A673 (cell line): ENCODE measurements around the gene TSPAN19. TPM values are rescaled to one million over a fixed set of nuclear protein-coding genes. Genes with fewer than 3 reads are reported as not detected.

ENCODE experiments used
- BruUV-seq: library from RNA; stranded (reverse); fragments of 400-500 nt; replicated peaks from 2 replicates; lab custom pipeline; 2021; lab: Mats Ljungman, UMichigan
- CTCF ChIA-PET: fragments of 300-600 bp; sonication (Branson Sonifier 250); formaldehyde crosslinking; loops from one replicate; lab custom pipeline; 2022; ENCODE audit warnings: antibody characterized with exemption; lab: Charles Lee
- POLR2A ChIA-PET: fragments of 300-600 bp; sonication (Branson Sonifier 250); formaldehyde crosslinking; loops from one replicate; lab custom pipeline; 2022; ENCODE audit warnings: antibody characterized with exemption; ENCODE audit not compliant: low non-redundant PET; lab: Charles Lee
- DNase-seq: peaks from one replicate; pipeline ENCODE4 v3.0.0-alpha.2; 2015; ENCODE audit warnings: low spot score
- H3K27ac ChIP-seq: fragments of 200-600 bp; sonication (generic); 2 replicates; pipeline ENCODE4 v1.5.1; 2016; ENCODE audit warnings: mixed run types, low read depth, mild to moderate bottlenecking, mixed read lengths, antibody characterized with exemption, low read length; ENCODE audit not compliant: poor library complexity, severe bottlenecking
- H3K27me3 ChIP-seq: fragments of 200-600 bp; sonication (generic); replicated peaks from 2 replicates; pipeline ENCODE4 v1.6.1; 2017; ENCODE audit warnings: mixed run types, low read depth, mild to moderate bottlenecking, mixed read lengths, antibody characterized with exemption, low read length; ENCODE audit not compliant: insufficient read depth, poor library complexity
- H3K36me3 ChIP-seq: fragments of 200-600 bp; sonication (generic); 2 replicates; pipeline ENCODE4 v1.6.1; 2016; ENCODE audit warnings: mixed run types, mild to moderate bottlenecking, mixed read lengths, antibody characterized with exemption, low read length; ENCODE audit not compliant: insufficient read depth, poor library complexity, severe bottlenecking
- H3K4me1 ChIP-seq: fragments of 200-600 bp; sonication (generic); 2 replicates; pipeline ENCODE4 v1.6.1; 2017; ENCODE audit warnings: mixed run types, mild to moderate bottlenecking, mixed read lengths, antibody characterized with exemption, low read length; ENCODE audit not compliant: insufficient read depth, poor library complexity, severe bottlenecking
- H3K4me3 ChIP-seq: fragments of 200-600 bp; sonication (generic); 2 replicates; pipeline ENCODE4 v1.5.1; 2016; ENCODE audit warnings: low read depth, mixed run types, mild to moderate bottlenecking, mixed read lengths, low read length; ENCODE audit not compliant: poor library complexity, severe bottlenecking
- H3K9me3 ChIP-seq: fragments of 200-600 bp; sonication (generic); 2 replicates; pipeline ENCODE4 v1.6.1; 2016; ENCODE audit warnings: mixed run types, low read depth, mild to moderate bottlenecking, mixed read lengths, antibody characterized with exemption, low read length; ENCODE audit not compliant: poor library complexity, severe bottlenecking
- CTCF ChIP-seq: fragments of 300-800, 200-600 bp; sonication (generic); conservative IDR thresholded peaks from 2 replicates; pipeline ENCODE4 v1.5.1; 2017; ENCODE audit warnings: low read depth, mild to moderate bottlenecking, antibody characterized with exemption, low read length, moderate library complexity, mixed read lengths
- EZH2 ChIP-seq: fragments of 200-600 bp; sonication (generic); IDR thresholded peaks from 2 replicates; pipeline ENCODE4 v1.6.1; 2017; ENCODE audit warnings: borderline replicate concordance, low read depth, mild to moderate bottlenecking, mixed read lengths, antibody characterized with exemption, low read length; ENCODE audit not compliant: poor library complexity, severe bottlenecking
- intact Hi-C: fragments of 100-400 bp; cut with micrococcal nuclease; formaldehyde crosslinking; loops from one replicate; pipeline ENCODE4 v1.10.0; 2022; ENCODE audit not compliant: unreplicated experiment
- total RNA-seq: library from RNA; stranded (reverse); gene quantifications from 2 replicates; pipeline ENCODE4 v1.2.3, GENCODE V29; 2021

TSPAN19 gene
- total RNA-seq, 1 experiment from 2014 or later, result not detected

- TF ChIP-seq EZH2, result no peak
- no peak for TF ChIP-seq CTCF
- intact Hi-C loops, result no loop called here
- Histone ChIP-seq H3K4me3 (no peak overlapping the region), H3K9me3 (no peaks in the 10 kb centered on the region), H3K27me3 (no peaks in the 10 kb centered on the region), H3K4me1 (peaks cover 21% of the 10 kb centered on the region), H3K27ac (no peak overlapping the region), H3K36me3 (no peaks in the 10 kb centered on the region)
- ChIA-PET POLR2A (no interaction called here), CTCF (no interaction called here)
- DNase-seq, result peak; percentile 47
- no TSS peak for BruUV-seq
These were observed 61.8 kb downstream of the TSPAN19 start for GRCh38 chr12:84974155-84974815.

- H3K4me3 ChIP-seq, result no peak overlapping the region
- BruUV-seq, result no TSS peak
- H3K9me3 ChIP-seq, result no peaks in the 10 kb centered on the region
- H3K36me3 ChIP-seq, result no peaks in the 10 kb centered on the region
- H3K27ac ChIP-seq, result no peak overlapping the region
- CTCF ChIA-PET, result no interaction called here
- H3K27me3 ChIP-seq, result no peaks in the 10 kb centered on the region
- POLR2A ChIA-PET, result no interaction called here
- TF ChIP-seq EZH2, result no peak
- no peak for TF ChIP-seq CTCF
- no peak for DNase-seq
- intact Hi-C loops, result no loop called here
- H3K4me1 ChIP-seq, result peaks cover 15% of the 10 kb centered on the region
These were observed 63.1 kb downstream of the TSPAN19 start for GRCh38 chr12:84973026-84973425.

- Histone ChIP-seq H3K4me3 (no peak overlapping the region), H3K4me1 (peaks cover 12% of the 10 kb centered on the region), H3K36me3 (no peaks in the 10 kb centered on the region), H3K27me3 (no peaks in the 10 kb centered on the region), H3K27ac (no peak overlapping the region), H3K9me3 (no peaks in the 10 kb centered on the region)
- no peak for DNase-seq
- ChIA-PET POLR2A (no interaction called here), CTCF (no interaction called here)
- TF ChIP-seq EZH2, result no peak
- no peak for TF ChIP-seq CTCF
- no TSS peak for BruUV-seq
- intact Hi-C loops, result no loop called here
These were observed 66.9 kb downstream of the TSPAN19 start for GRCh38 chr12:84969226-84969625.

Other genes with a start within 250 kb of the TSPAN19 start
- 9.2 and 11.0 TPM in 2 replicates for gene SLC6A15, start 123.5 kb downstream of the TSPAN19 start, total RNA-seq
- 2.7 and 3.4 TPM in 2 replicates for gene LRRIQ1, start 74 bp upstream of the TSPAN19 start, total RNA-seq
- 10.0 and 11.0 TPM in 2 replicates for gene ALX1, start 243.9 kb upstream of the TSPAN19 start, total RNA-seq